Right renal pelvis (tissue), 4 donors: ENCODE measurements around the gene EPS8. TPM values are rescaled to one million over a fixed set of nuclear protein-coding genes. Genes with fewer than 3 reads are reported as not detected.

ENCODE experiments used
- DNase-seq, 4 donors: peaks; one replicate each; pipeline ENCODE4 v3.0.0-alpha.2; 2013; ENCODE audit warnings: low read depth in 4 of 4, low spot score in 3 of 4, missing footprints in 1 of 4
- polyA plus RNA-seq, 4 donors: library from polyadenylated mRNA; unstranded; fragments of 120-200 nt; gene quantifications; one replicate each; pipeline ENCODE4 v1.2.1, GENCODE V29; 2013; ENCODE audit not compliant: insufficient read length in 4 of 4

The EPS8 gene
- polyA plus RNA-seq, 4 donors = 56.9 to 65.8 (median 61.9) TPM

DNA sequence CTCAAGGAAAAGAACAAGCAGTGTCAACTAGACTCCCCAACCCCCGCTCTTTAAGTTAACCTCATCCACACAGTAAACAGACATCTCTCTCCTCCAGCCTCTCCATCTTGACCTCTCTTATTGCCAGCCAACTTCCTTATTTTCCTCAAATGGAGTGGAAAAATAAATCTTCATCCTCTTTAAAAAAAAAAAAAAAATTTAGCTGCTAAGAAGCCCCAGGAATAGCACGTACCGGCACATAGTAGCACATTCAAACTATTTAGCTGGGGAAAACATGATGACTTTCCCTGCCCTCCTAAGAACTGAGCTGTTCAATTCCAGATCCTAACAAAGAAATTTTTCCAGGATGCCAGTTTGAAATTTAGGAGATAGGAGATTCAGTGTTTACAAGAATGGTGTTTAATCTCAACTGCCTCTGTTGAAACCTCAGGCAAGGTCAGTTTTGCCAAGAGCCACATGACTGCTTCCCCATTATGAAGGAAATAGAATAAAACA lies 90.8 kb downstream of the EPS8 start:
- DNase-seq = no peak

DNA sequence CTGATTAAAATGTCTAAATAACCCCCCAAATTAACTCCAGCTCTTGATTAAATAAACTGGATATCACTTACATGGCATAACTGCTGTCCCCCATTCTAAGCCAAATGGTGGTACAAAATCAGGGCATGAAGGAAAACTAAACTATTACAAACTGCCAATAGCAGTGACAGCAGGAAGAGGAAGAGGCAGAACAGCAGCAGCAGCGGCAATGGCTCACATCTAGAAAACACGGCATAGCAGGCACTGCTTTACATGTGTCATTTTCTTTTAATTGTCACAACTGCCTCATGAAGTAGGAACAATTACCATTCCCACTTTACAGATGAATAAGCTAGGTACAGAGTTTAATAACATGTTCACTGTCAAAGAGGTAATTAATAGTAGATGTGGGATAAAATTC lies 92.0 kb downstream of the EPS8 start:
- no peak for DNase-seq

DNA sequence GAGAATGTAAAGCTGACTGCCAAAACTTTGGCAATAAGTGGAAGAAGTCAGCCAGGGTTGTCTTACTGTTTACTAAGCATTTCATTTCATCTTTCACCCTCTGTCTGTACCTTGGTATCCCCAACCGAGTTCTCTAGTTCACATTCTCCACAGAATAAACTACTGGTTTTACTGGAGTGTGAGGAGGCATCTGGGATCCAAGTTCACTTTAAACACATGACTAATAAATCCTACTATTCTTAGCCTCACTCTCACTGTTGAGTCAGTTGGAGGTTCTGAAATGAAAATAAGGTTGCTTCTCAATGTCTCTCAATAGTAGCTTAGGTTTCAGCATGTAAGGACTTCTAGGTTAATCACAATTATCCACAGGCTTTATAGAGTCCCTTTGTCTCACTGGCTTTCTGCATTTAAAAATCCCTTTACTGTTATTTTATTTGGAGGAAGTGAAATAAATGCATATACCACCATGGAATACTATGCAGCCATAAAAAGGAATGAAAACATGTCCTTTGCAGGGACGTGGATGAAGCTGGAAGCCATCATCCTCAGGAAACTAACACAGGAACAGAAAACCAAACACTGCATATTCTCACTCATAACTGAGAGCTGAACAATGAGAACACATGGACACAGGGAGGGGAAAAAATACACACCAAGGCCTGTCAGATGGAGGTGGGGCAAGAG lies 95.8 kb downstream of the EPS8 start:
- no peak for DNase-seq

DNA sequence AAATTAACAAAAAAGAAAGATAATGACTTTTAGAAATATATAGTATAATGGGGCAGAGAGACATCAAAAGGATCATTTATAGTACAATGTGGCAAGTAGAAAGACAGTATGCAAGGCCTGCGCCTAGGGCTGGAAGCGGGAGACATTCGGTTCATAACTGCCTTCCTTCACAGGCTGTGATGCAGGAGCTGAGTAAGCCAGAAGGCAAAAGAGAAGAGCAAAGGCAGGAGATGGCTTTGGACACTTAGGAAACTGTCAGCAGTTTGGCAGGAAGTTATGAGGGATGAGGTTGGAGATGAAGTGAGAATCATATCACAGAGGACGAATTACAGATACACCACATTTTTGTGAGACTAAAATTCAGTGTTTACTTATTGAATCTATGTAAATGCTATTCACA lies 97.8 kb downstream of the EPS8 start:
- DNase-seq = no peak

- no peak for DNase-seq
These were observed 98.9 kb downstream of the EPS8 start for GRCh38 chr12:15690320-15690719.

DNA sequence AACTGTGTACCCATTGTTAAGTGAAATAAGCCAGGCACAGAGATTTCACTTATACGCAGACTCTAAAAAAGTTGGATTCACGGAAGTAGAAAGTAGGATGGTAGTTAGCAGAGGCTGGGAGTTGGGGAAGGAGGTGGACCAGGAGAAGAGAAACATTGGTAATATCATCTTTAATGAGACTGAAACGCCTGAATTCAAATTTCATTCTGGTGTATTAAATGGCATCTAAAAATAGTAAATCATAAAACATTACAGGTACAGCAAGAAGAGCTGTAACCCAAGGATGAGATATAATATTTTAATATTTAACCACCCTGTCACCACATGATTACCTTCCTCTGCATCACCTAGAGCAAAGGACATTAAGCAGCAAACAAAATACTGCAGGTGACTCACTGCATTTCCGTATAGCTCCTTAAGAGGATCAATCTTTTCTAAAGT lies 99.4 kb downstream of the EPS8 start:
- no peak for DNase-seq

- DNase-seq = no peak
These were observed 100.2 kb downstream of the EPS8 start for GRCh38 chr12:15688838-15689625.

DNA sequence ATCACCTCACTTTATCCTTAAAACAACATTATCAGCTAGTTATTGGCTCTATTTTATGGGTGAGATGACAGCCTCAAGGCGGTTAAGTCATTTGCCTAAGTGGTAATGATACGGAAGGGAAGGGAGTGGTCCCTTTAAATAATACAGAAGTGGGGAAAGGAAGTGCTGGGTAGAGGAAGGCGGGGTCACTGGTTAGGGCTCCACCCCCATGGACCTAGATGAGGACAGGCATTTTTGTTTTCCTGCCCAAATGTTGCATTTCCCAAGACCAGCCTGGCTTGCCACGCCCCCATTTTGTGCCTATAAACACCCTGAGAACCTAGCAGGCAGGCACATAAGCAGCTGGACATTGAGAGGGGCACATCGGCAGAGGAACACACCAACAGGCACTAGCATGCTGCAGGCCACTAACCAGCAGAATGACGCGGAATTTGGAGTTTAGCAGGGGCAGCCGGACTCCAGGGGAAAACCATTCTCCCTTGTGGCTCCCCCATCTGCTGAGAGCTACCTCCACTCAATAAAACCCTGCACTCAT lies 100.9 kb downstream of the EPS8 start:
- no peak for DNase-seq

- DNase-seq = no peak
These were observed 101.6 kb downstream of the EPS8 start for GRCh38 chr12:15687583-15687982.

GRCh38 chr12:15684896-15685658 lies 104.1 kb downstream of the EPS8 start:
- no peak for DNase-seq

DNA sequence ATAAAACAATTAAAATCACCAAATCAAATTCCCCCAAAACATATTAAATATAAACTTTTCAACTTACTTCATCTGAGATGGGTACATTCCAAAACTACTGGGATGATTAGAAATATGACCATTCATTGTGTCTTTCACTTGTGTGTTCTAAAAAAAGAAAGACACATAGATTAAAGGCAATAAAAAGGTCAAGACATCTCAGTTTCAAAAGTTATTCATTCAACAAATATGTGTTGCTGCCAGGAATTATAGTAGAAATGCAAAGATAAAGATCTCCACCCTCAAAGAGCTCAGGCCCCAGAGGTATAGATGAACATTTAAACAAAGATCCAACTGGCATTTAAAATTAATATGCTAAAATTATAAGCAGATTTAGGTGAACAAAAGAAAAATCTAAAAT lies 106.4 kb downstream of the EPS8 start:
- DNase-seq = no peak

DNA sequence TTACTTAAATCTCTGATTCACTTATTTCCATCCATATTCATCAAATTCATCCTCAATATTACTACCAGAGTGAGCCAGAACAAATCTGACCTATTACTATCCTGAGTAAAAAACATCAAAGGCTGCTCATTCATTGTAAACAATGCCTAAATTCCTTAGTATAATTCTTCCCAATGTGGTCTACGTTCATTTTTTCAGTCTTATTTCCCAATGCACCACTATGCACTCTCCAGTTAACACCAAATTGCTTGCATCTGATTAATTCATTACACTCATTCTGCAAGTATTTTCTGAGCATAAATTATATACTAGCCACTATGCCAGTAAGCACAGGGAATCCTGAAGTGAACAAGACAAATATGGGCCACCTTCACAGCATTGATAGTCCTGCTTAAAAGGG lies 110.0 kb downstream of the EPS8 start:
- DNase-seq = no peak

DNA sequence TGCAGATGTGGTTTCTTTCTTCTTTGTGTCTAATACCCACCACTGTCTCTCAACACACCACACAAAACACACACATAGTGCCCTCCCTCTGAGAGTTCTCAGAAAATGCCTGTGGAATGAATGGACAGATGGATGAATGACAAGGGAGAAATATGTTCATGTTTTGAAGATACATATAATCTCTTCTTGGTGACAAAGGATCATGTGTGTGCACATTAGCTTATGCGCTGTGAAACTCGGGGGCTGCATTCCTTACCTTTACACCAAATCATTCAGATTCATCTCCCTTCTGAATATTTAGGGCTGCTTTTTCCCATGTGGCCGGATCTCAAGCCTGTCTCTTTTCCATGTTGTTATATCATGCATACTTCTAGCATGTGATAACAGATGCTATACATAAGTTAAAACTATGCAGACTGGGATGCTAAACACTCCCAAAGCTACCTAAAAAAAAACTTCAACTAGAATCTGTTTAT lies 111.4 kb downstream of the EPS8 start:
- no peak for DNase-seq

DNA sequence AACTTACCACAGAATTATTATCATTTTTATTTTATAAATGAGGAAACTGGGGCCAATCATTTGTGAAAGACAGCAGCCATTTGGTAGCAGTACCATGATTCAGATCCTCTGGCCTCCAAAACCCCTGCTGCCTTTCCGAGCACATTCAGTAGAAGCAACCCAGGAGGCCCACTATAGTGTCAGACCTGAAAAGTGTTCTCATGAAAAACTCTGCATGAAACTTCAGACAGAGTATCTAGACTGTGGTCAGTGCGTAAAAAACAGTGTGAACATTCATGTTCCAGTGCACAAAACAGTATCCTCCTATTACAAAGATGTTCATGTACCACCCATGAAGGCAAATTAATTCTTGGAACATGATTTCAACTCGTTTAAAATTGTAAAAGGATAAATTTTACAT lies 112.0 kb downstream of the EPS8 start:
- DNase-seq = no peak

DNA sequence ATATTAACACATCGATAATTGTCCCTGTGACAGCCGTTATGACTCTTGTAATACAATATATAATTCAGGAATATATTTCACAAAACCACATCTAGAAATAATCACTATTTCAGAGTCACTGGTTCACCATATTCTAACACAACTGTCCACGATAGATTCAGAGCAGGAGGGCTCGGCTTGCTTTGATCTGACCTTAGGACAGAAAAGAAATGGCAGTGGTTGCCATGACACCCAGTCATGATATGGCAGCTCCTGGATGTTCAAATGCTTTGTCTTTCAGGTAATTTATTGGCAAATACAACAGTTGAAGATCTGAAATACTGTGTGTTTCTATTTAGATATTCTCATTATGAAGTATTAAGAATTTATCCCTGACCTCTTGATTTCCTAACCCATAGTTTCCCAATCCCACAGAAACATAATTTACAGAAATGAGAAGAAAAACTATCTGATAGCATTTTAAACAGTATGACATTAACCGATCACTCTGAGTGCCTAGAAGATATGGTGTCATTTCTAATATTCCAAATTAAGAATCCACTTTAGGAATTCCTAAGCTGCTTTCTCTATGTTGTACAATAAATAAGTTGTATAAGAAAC lies 116.4 kb downstream of the EPS8 start:
- no peak for DNase-seq

- no peak for DNase-seq
These were observed 118.4 kb downstream of the EPS8 start for GRCh38 chr12:15670756-15671155.

- DNase-seq = no peak
These were observed 119.8 kb downstream of the EPS8 start for GRCh38 chr12:15669256-15669948.

DNA sequence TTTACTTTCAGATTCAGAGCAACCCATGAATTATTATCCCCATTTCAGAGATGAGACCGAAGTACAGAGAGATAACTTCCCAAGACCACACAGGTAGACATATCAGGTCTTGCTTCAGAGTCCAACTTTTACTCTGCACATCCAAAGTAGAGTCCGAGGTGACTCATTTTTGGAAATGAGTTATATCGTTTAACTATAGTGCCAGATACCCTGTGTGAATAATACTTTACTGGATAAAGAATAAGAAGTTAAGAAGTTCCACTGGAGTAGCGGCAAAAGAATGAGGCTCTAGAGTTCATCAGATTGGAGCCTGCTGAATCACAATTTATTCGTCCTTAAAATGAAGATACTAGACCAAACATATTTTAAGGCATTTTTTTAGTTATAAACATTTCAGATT lies 124.7 kb downstream of the EPS8 start:
- no peak for DNase-seq

GRCh38 chr12:15662983-15663659 lies 126.1 kb downstream of the EPS8 start:
- no peak for DNase-seq
